HG03139 (cell line): ENCODE results near the gene PELI3.

Experiments used
- ATAC-seq: cut with Tn5 transposase; IDR thresholded peaks from one replicate; pipeline ENCODE4 v1.9.1; 2021; ENCODE audit not compliant: unreplicated experiment

PELI3 gene

GRCh38 chr11:66473608-66474515 lies 7.2 kb downstream of the PELI3 start:
- ATAC-seq, result no peak

- ATAC-seq, result no peak
Measured at GRCh38 chr11:66475349-66476172, 8.9 kb downstream of the PELI3 start.

GRCh38 chr11:66476173-66476840 lies 9.6 kb downstream of the PELI3 start:
- no peak for ATAC-seq

- ATAC-seq, result no peak
Measured at GRCh38 chr11:66476841-66477251, 10.1 kb downstream of the PELI3 start.

GRCh38 chr11:66477263-66478201 lies 10.8 kb downstream of the PELI3 start:
- no peak for ATAC-seq

- ATAC-seq, result no peak
Measured at GRCh38 chr11:66478729-66479393, 12.2 kb downstream of the PELI3 start.

- peak; percentile 14 for ATAC-seq
Measured at GRCh38 chr11:66479394-66480116, 12.8 kb downstream of the PELI3 start.

GRCh38 chr11:66480117-66480938 lies 13.6 kb downstream of the PELI3 start, which contains the start of gene DPP3:
Gene DPP3, plus strand, starts transcription at chr11:66480434. Its CDS starts 1,767 bp downstream, at chr11:66482201.
- ATAC-seq, result peak; percentile 76

- ATAC-seq, result no peak
Measured at GRCh38 chr11:66484806-66485380, 18.2 kb downstream of the PELI3 start.

GRCh38 chr11:66488957-66489356 lies 22.3 kb downstream of the PELI3 start:
- ATAC-seq, result no peak

GRCh38 chr11:66489636-66490035 lies 22.9 kb downstream of the PELI3 start:
- no peak for ATAC-seq

GRCh38 chr11:66491315-66491935 lies 24.7 kb downstream of the PELI3 start:
- ATAC-seq, result no peak

GRCh38 chr11:66492161-66492865 lies 25.6 kb downstream of the PELI3 start:
- no peak for ATAC-seq

GRCh38 chr11:66493130-66493529 lies 26.4 kb downstream of the PELI3 start:
- no peak for ATAC-seq

- ATAC-seq, result no peak
Measured at GRCh38 chr11:66494458-66494857, 27.8 kb downstream of the PELI3 start.

GRCh38 chr11:66494935-66495334 lies 28.2 kb downstream of the PELI3 start:
- no peak for ATAC-seq

- ATAC-seq, result no peak
Measured at GRCh38 chr11:66495401-66495854, 28.7 kb downstream of the PELI3 start.
